Activated naive CD4-positive, alpha-beta T cell treated with anti-CD3 and anti-CD28 coated beads for 36 hours (primary cell): Measurements from ENCODE around the gene FKBP1C. TPM values are rescaled to one million over a fixed set of nuclear protein-coding genes. Genes with fewer than 3 reads are reported as not detected.
"Not testable (repeated sequence)": the region's sequence is repeated elsewhere in the genome, so short reads cannot be mapped to it uniquely, and the experiment has no call there.

Experiments used
- CTCF ChIA-PET: fragments of 350-600 bp; sonication (Branson Sonifier 250); formaldehyde crosslinking; loops from one replicate; lab custom pipeline; 2021; ENCODE audit warnings: antibody characterized with exemption; lab: Charles Lee
- DNase-seq: peaks from one replicate; pipeline ENCODE4 v3.0.0-alpha.2; 2020
- H3K27ac Mint-ChIP-seq: one replicate; pipeline ENCODE4 v1.8.0; 2021; ENCODE audit warnings: mild to moderate bottlenecking, mixed read lengths
- H3K27me3 Mint-ChIP-seq: one replicate; pipeline ENCODE4 v1.8.0; 2021; ENCODE audit warnings: low read depth, mixed read lengths
- H3K36me3 Mint-ChIP-seq: one replicate; pipeline ENCODE4 v1.8.0; 2021; ENCODE audit warnings: low read depth, mixed read lengths
- H3K4me1 Mint-ChIP-seq: one replicate; pipeline ENCODE4 v1.8.0; 2021; ENCODE audit warnings: low read depth, mixed read lengths
- H3K4me3 Mint-ChIP-seq: one replicate; pipeline ENCODE4 v1.8.0; 2021; ENCODE audit warnings: mild to moderate bottlenecking, moderate library complexity, mixed read lengths
- H3K9me3 Mint-ChIP-seq: one replicate; pipeline ENCODE4 v1.8.0; 2021; ENCODE audit warnings: mixed read lengths
- intact Hi-C: fragments of 100-400 bp; cut with micrococcal nuclease; formaldehyde crosslinking; loops from one replicate; pipeline ENCODE4 v1.15.1; 2023
- total RNA-seq, 2 experiments: library from RNA; stranded (reverse); gene quantifications; one replicate each; pipeline ENCODE4 v1.2.3, GENCODE V29; 2021

Gene FKBP1C
- total RNA-seq, 2 experiments from 2014 or later = 0.57 to 0.64 TPM

- intact Hi-C loops, H3K4me1 Mint-ChIP-seq, H3K36me3 Mint-ChIP-seq, H3K27ac Mint-ChIP-seq, H3K4me3 Mint-ChIP-seq, H3K9me3 Mint-ChIP-seq, H3K27me3 Mint-ChIP-seq, DNase-seq, CTCF ChIA-PET: not testable (repeated sequence)
Measured at GRCh38 chr6:63227928-63228894, 16.9 kb downstream of the FKBP1C start.

- H3K9me3 Mint-ChIP-seq, H3K27ac Mint-ChIP-seq, H3K4me1 Mint-ChIP-seq, CTCF ChIA-PET, intact Hi-C loops, H3K4me3 Mint-ChIP-seq, DNase-seq, H3K27me3 Mint-ChIP-seq, H3K36me3 Mint-ChIP-seq: not testable (repeated sequence)
Measured at GRCh38 chr6:63230027-63230426, 18.8 kb downstream of the FKBP1C start.

GRCh38 chr6:63230511-63230910 is 19.2 kb downstream of the FKBP1C start:
- intact Hi-C loops, H3K36me3 Mint-ChIP-seq, DNase-seq, H3K4me3 Mint-ChIP-seq, CTCF ChIA-PET, H3K27ac Mint-ChIP-seq, H3K9me3 Mint-ChIP-seq, H3K27me3 Mint-ChIP-seq, H3K4me1 Mint-ChIP-seq: not testable (repeated sequence)

GRCh38 chr6:63236398-63236817 is 25.1 kb downstream of the FKBP1C start:
- H3K9me3 Mint-ChIP-seq = peaks cover 7% of the 10 kb centered on the region
- peaks cover 3% of the 10 kb centered on the region for H3K27me3 Mint-ChIP-seq
- H3K36me3 Mint-ChIP-seq = no peaks in the 10 kb centered on the region
- CTCF ChIA-PET = no interaction called here
- DNase-seq = no peak
- H3K4me3 Mint-ChIP-seq = no peak overlapping the region
- no peaks in the 10 kb centered on the region for H3K4me1 Mint-ChIP-seq
- no peak overlapping the region for H3K27ac Mint-ChIP-seq
- intact Hi-C loops = no loop called here

GRCh38 chr6:63245420-63245819 is 34.2 kb downstream of the FKBP1C start:
- Mint-ChIP-seq H3K9me3 (no peaks in the 10 kb centered on the region), H3K27me3 (no peaks in the 10 kb centered on the region), H3K36me3 (no peaks in the 10 kb centered on the region), H3K4me3 (no peak overlapping the region), H3K4me1 (no peaks in the 10 kb centered on the region), H3K27ac (no peak overlapping the region)
- DNase-seq = no peak
- intact Hi-C loops = no loop called here
- CTCF ChIA-PET = no interaction called here

- no peak for DNase-seq
- H3K9me3 Mint-ChIP-seq = no peaks in the 10 kb centered on the region
- no peak overlapping the region for H3K27ac Mint-ChIP-seq
- CTCF ChIA-PET = no interaction called here
- intact Hi-C loops = no loop called here
- no peaks in the 10 kb centered on the region for H3K36me3 Mint-ChIP-seq
- no peaks in the 10 kb centered on the region for H3K27me3 Mint-ChIP-seq
- H3K4me1 Mint-ChIP-seq = no peaks in the 10 kb centered on the region
- H3K4me3 Mint-ChIP-seq = no peak overlapping the region
Measured at GRCh38 chr6:63245909-63246308, 34.6 kb downstream of the FKBP1C start.

GRCh38 chr6:63246581-63246980 is 35.3 kb downstream of the FKBP1C start:
- CTCF ChIA-PET = no interaction called here
- H3K27ac Mint-ChIP-seq = no peak overlapping the region
- DNase-seq = no peak
- no peaks in the 10 kb centered on the region for H3K4me1 Mint-ChIP-seq
- H3K36me3 Mint-ChIP-seq = no peaks in the 10 kb centered on the region
- intact Hi-C loops = no loop called here
- no peaks in the 10 kb centered on the region for H3K27me3 Mint-ChIP-seq
- no peaks in the 10 kb centered on the region for H3K9me3 Mint-ChIP-seq
- H3K4me3 Mint-ChIP-seq = no peak overlapping the region

GRCh38 chr6:63249875-63250482 is 38.7 kb downstream of the FKBP1C start:
- Mint-ChIP-seq H3K4me1 (no peaks in the 10 kb centered on the region), H3K36me3 (no peaks in the 10 kb centered on the region), H3K9me3 (no peaks in the 10 kb centered on the region), H3K27me3 (no peaks in the 10 kb centered on the region), H3K27ac (no peak overlapping the region), H3K4me3 (no peak overlapping the region)
- intact Hi-C loops = no loop called here
- no peak for DNase-seq
- CTCF ChIA-PET = no interaction called here

- Mint-ChIP-seq H3K36me3 (no peaks in the 10 kb centered on the region), H3K9me3 (no peaks in the 10 kb centered on the region), H3K27ac (no peak overlapping the region), H3K4me3 (no peak overlapping the region), H3K4me1 (no peaks in the 10 kb centered on the region), H3K27me3 (no peaks in the 10 kb centered on the region)
- intact Hi-C loops = no loop called here
- no peak for DNase-seq
- CTCF ChIA-PET = no interaction called here
Measured at GRCh38 chr6:63259153-63259552, 47.9 kb downstream of the FKBP1C start.

GRCh38 chr6:63261820-63262219 is 50.6 kb downstream of the FKBP1C start:
- no peak overlapping the region for H3K4me3 Mint-ChIP-seq

More at GRCh38 chr6:63261820-63262219, 50.6 kb downstream of the FKBP1C start:
- H3K4me1 Mint-ChIP-seq = no peaks in the 10 kb centered on the region
- no peaks in the 10 kb centered on the region for H3K9me3 Mint-ChIP-seq
- DNase-seq = no peak
- intact Hi-C loops = no loop called here
- H3K36me3 Mint-ChIP-seq = no peaks in the 10 kb centered on the region
- H3K27me3 Mint-ChIP-seq = no peaks in the 10 kb centered on the region
- H3K27ac Mint-ChIP-seq = no peak overlapping the region
- CTCF ChIA-PET = no interaction called here

Other genes starting within 250 kb of the FKBP1C start
- not detected for gene LGSN, start 108.5 kb downstream of the FKBP1C start, total RNA-seq